Prostate gland (tissue), 2 donors: ENCODE results near the gene TSPAN2. TPM values are rescaled to one million over a fixed set of nuclear protein-coding genes. Genes with fewer than 3 reads are reported as not detected.

Source experiments
- DNase-seq: peaks from one replicate; pipeline ENCODE4 v3.0.0-alpha.2; 2019; ENCODE audit warnings: low spot score
- H3K27ac ChIP-seq, 2 donors: fragments of 200-600 bp; sonication (generic); 2 replicates each; pipeline ENCODE4 v1.5.1; 2017 to 2019
- H3K27me3 ChIP-seq: fragments of 200-600 bp; sonication (generic); replicated peaks from 2 replicates; pipeline ENCODE4 v1.5.1; 2019; ENCODE audit not compliant: insufficient read depth
- H3K36me3 ChIP-seq, 2 donors: fragments of 200-600 bp; sonication (generic); 1 replicate in 1 of 2; 2 replicates in 1 of 2; pipeline versions ENCODE4 v1.5.1 to v1.8.1; 2017 to 2019
- H3K4me1 ChIP-seq: fragments of 200-600 bp; sonication (generic); replicated peaks from 2 replicates; pipeline ENCODE4 v1.5.1; 2019
- H3K4me3 ChIP-seq, 2 donors: fragments of 200-600 bp; sonication (generic); 2 replicates each; pipeline ENCODE4 v1.5.1; 2017 to 2019
- H3K9me3 ChIP-seq: fragments of 200-600 bp; sonication (generic); 2 replicates; pipeline ENCODE4 v1.5.1; 2017
- POLR2A ChIP-seq: fragments of 450-650 bp; IDR thresholded peaks from one replicate; pipeline ENCODE4 v1.6.1; 2016; ENCODE audit warnings: antibody characterized with exemption, mild to moderate bottlenecking
- POLR2AphosphoS5 ChIP-seq: sonication (generic); formaldehyde crosslinking; IDR thresholded peaks from one replicate; pipeline ENCODE4 v1.6.1; 2017; ENCODE audit warnings: antibody characterized with exemption
- WGBS: methylation state at CpG from one replicate; pipeline ENCODE4 v1.1.5; 2018; 5-methylcytosine and 5-hydroxymethylcytosine counted together
- intact Hi-C: fragments of 100-400 bp; cut with DNase I; formaldehyde crosslinking; loops from one replicate; pipeline ENCODE4 v1.14.2; 2022
- total RNA-seq, 2 donors: library from RNA; depleted of rRNA; stranded (reverse); fragments of >200 nt; gene quantifications; one replicate each; pipeline ENCODE4 v1.1.0, GENCODE V29; 2016
- TF ChIP-seq, protein P1 (sequence below), 4 experiments: fragments of 200-600 bp in 2 of 4; fragments of 450-650 bp in 2 of 4; sonication (generic) in 2 of 4; IDR thresholded peaks; 1 replicate in 3 of 4; 2 replicates in 1 of 4; pipeline ENCODE4 v1.5.1; 2016 to 2019; ENCODE audit warnings: antibody characterized with exemption in 4 of 4, mild to moderate bottlenecking in 2 of 4, moderate library complexity in 2 of 4

TSPAN2 gene
- total RNA-seq, 2 donors from 2014 or later, result 6.9 to 11.3 TPM

DNA sequence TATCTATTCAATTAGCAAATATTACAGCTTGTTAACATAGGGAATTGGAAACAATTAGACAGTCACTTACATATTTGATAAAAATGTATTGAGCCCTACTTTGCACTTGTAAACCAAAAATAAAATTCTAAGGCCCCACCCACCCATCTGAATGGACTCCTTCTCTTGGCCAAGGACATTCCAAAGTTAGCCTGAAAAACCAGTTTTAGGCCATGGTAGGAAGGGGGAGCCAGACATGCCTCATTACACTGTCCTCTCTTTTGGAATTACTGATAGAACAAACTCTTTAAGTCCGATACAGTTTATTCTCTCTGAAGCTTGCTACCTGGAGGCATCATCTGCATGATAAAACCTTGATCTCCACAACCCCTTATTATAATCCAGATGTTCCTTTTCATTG is 28.0 kb upstream of the TSPAN2 start:
- Histone ChIP-seq H3K27ac (no peak overlapping the region), H3K27me3 (no peaks in the 10 kb centered on the region), H3K4me3 (no peak overlapping the region), H3K9me3 (no peaks in the 10 kb centered on the region), H3K4me1 (no peaks in the 10 kb centered on the region), H3K36me3 (no peaks in the 10 kb centered on the region)
- TF ChIP-seq POLR2A, result no peak
- no peak for TF ChIP-seq POLR2AphosphoS5
- TF ChIP-seq, protein P1, sequence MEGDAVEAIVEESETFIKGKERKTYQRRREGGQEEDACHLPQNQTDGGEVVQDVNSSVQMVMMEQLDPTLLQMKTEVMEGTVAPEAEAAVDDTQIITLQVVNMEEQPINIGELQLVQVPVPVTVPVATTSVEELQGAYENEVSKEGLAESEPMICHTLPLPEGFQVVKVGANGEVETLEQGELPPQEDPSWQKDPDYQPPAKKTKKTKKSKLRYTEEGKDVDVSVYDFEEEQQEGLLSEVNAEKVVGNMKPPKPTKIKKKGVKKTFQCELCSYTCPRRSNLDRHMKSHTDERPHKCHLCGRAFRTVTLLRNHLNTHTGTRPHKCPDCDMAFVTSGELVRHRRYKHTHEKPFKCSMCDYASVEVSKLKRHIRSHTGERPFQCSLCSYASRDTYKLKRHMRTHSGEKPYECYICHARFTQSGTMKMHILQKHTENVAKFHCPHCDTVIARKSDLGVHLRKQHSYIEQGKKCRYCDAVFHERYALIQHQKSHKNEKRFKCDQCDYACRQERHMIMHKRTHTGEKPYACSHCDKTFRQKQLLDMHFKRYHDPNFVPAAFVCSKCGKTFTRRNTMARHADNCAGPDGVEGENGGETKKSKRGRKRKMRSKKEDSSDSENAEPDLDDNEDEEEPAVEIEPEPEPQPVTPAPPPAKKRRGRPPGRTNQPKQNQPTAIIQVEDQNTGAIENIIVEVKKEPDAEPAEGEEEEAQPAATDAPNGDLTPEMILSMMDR (IDR thresholded peaks at IDR 0.05), result no peak
- 55% methylated on average over 1 of the region's 1 CpG for WGBS
- DNase-seq, result no peak
- intact Hi-C loops, result no loop called here

DNA sequence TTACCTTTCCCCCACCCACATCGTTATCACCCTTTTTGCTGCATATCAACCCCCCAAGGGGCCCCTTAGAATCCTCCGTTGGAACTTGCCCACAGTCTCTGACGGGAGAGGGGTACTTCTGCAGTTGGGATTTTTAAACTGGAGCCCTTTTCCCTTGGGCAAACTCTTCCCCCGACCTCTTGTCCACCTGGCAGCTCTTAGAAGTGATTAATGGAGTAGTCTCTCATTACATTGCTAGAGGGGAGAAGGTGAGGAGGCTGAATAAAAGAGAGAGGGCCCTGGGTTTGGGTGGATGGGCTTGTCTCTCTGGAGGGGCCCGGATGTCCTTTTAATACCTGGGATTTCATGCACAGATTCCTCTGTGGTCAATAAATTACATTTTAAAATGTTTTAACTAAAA is 27.2 kb upstream of the TSPAN2 start:
- Histone ChIP-seq H3K4me3 (no peak overlapping the region), H3K27me3 (no peaks in the 10 kb centered on the region), H3K36me3 (no peaks in the 10 kb centered on the region), H3K27ac (no peak overlapping the region), H3K4me1 (no peaks in the 10 kb centered on the region), H3K9me3 (no peaks in the 10 kb centered on the region)
- TF ChIP-seq, protein P1 (IDR thresholded peaks at IDR 0.05), result no peak
- no peak for TF ChIP-seq POLR2AphosphoS5
- no peak for TF ChIP-seq POLR2A
- 63% methylated on average over 5 of the region's 5 CpGs for WGBS
- no peak for DNase-seq
- intact Hi-C loops, result no loop called here

DNA sequence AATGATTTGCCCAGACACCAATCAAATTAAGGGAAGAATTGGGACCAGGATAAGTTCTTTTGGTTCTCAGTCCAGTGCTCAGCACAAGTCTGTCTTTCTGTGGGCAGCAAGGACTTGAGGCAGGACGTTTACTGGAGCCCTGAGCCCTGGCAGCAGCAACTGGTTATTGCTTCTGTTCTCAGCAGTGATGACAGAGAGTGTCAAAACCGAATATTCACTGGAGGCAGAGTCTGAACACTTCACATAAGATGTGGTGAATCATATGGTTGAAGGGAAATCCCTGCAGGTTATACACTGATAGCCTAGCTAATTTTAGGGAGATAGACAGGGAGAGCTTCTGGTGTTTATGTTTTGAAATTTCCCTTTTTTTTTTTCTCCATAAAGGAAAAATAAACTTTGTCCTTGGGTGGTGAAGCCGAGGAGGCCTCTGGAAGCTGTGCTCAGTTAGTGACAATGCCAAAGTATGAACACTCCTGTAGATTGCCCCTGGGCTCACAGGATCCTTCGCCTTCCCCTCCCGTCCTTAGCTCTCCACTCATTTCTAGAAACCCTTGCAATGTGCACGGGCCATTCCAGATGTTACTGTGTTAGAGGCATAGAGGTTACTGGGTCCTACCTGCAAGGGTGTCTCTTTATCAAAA is 26.3 kb upstream of the TSPAN2 start:
- H3K27ac ChIP-seq, result no peak overlapping the region
- no peak for DNase-seq
- no peaks in the 10 kb centered on the region for H3K9me3 ChIP-seq
- no peaks in the 10 kb centered on the region for H3K4me1 ChIP-seq
- no peak overlapping the region for H3K4me3 ChIP-seq
- intact Hi-C loops, result no loop called here
- H3K27me3 ChIP-seq, result no peaks in the 10 kb centered on the region
- no peaks in the 10 kb centered on the region for H3K36me3 ChIP-seq
- 84% methylated on average over 6 of the region's 6 CpGs for WGBS
- TF ChIP-seq POLR2A, result no peak
- TF ChIP-seq, protein P1 (IDR thresholded peaks at IDR 0.05), result no peak
- no peak for TF ChIP-seq POLR2AphosphoS5

DNA sequence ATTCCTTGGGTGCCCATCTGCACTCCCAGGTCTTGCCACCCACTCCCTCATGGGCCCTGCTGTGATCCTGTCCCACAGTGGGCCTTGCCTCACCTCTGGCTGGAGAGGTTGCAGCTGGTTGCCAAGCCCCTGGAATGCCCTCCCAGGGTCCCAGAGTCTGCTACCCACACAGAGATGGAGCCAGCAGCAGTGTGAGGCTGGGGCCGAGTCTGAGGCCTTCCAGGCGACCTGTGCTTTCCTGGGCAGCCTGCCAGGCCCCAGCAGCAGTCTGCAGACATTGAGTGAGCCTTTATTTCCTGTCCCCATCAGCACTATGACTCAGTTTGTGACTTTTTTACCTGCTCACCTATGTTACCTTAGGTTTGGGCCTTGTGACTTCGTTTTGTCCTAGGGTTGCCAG is 25.0 kb upstream of the TSPAN2 start:
- DNase-seq, result no peak
- TF ChIP-seq POLR2AphosphoS5 (no peak), POLR2A (no peak)
- TF ChIP-seq, protein P1 (IDR thresholded peaks at IDR 0.05), result no peak
- H3K4me3 ChIP-seq, result no peak overlapping the region
- H3K27ac ChIP-seq, result no peak overlapping the region
- WGBS, result 43% methylated on average over 3 of the region's 3 CpGs
- H3K27me3 ChIP-seq, result no peaks in the 10 kb centered on the region
- H3K9me3 ChIP-seq, result no peaks in the 10 kb centered on the region
- H3K36me3 ChIP-seq, result no peaks in the 10 kb centered on the region
- no peaks in the 10 kb centered on the region for H3K4me1 ChIP-seq
- intact Hi-C loops, result no loop called here

DNA sequence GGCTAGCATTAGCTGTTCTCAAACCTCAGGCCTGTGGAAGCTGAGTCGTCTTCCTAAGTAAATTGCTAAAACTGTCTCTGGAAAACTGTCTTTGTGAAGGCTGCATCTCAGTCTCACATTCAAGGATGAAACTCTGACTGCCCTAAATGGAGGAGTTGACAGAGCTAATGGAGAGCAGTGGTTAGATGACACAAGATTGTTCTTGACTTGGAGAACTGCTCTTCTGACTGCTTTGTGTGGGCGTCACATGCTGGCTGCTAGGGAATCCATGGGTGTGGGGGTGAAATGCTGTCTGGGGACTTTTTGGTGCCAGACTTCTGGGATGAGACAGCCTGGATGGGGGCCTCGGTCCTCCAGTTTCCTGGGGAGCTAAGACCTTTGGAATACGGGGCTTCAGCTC is 24.5 kb upstream of the TSPAN2 start:
- intact Hi-C loops, result loop anchor here (1.0 kb wide), 1 partner anchor 134 kb away; no protein-coding TSS in a partner anchor
- Histone ChIP-seq H3K9me3 (no peaks in the 10 kb centered on the region), H3K4me3 (no peak overlapping the region), H3K27me3 (no peaks in the 10 kb centered on the region), H3K4me1 (no peaks in the 10 kb centered on the region), H3K27ac (no peak overlapping the region), H3K36me3 (no peaks in the 10 kb centered on the region)
- TF ChIP-seq, protein P1 (IDR thresholded peaks at IDR 0.05), result no peak
- TF ChIP-seq POLR2A (no peak), POLR2AphosphoS5 (no peak)
- WGBS, result 85% methylated on average over 4 of the region's 4 CpGs
- DNase-seq, result no peak
